SU-DHL-6 (cell line): ENCODE results near the gene CDC6.

Experiments used
- H2AFZ ChIP-seq: fragments of 200-600 bp; sonication (generic); 2 replicates; pipeline ENCODE4 v1.6.1; 2014; ENCODE audit warnings: low read depth, mild to moderate bottlenecking, moderate library complexity, mixed read lengths, antibody characterized with exemption, low read length; ENCODE audit not compliant: severe bottlenecking
- H3F3A ChIP-seq: fragments of 200-600 bp; shearing (Covaris generic); 2 replicates; pipeline ENCODE4 v1.6.0; 2016; ENCODE audit warnings: antibody characterized with exemption, mild to moderate bottlenecking; ENCODE audit not compliant: insufficient read depth
- H3K27ac ChIP-seq: fragments of 200-600 bp; sonication (generic); 2 replicates; pipeline ENCODE4 v1.5.1; 2016; ENCODE audit warnings: low read depth, mild to moderate bottlenecking, low read length, moderate library complexity, mixed read lengths
- H3K27me3 ChIP-seq: fragments of 200-600 bp; sonication (generic), shearing (Covaris generic); 2 replicates; pipeline ENCODE4 v1.6.0; 2014; ENCODE audit warnings: mild to moderate bottlenecking, low read length
- H3K36me3 ChIP-seq: fragments of 200-600 bp; sonication (generic); 2 replicates; pipeline ENCODE4 v1.6.1; 2014; ENCODE audit warnings: mild to moderate bottlenecking, low read length, mixed read lengths
- H3K4me2 ChIP-seq: fragments of 300-600, 200-600 bp; shearing (Covaris generic), sonication (generic); 2 replicates; pipeline ENCODE4 v1.6.0; 2014; ENCODE audit warnings: low read length, low read depth, mild to moderate bottlenecking; ENCODE audit not compliant: poor library complexity, severe bottlenecking
- H3K4me3 ChIP-seq: fragments of 200-600 bp; sonication (generic); 2 replicates; pipeline ENCODE4 v1.5.1; 2014; ENCODE audit warnings: antibody characterized with exemption, low read length, mild to moderate bottlenecking, mixed read lengths; ENCODE audit not compliant: insufficient read depth, poor library complexity, severe bottlenecking
- H3K79me2 ChIP-seq: fragments of 200-600 bp; sonication (generic); 2 replicates; pipeline ENCODE4 v1.6.1; 2014; ENCODE audit warnings: mild to moderate bottlenecking, low read length, moderate library complexity; ENCODE audit not compliant: insufficient read depth
- H3K9ac ChIP-seq: fragments of 200-600 bp; sonication (generic); 2 replicates; pipeline ENCODE4 v1.7.0; 2014; ENCODE audit warnings: mild to moderate bottlenecking, low read length
- H3K9me2 ChIP-seq: fragments of 200-600 bp; sonication (generic); replicated peaks from 2 replicates; pipeline ENCODE4 v1.6.1; 2014; ENCODE audit warnings: low read length; ENCODE audit not compliant: insufficient read depth
- H3K9me3 ChIP-seq: fragments of 200-600 bp; sonication (generic); 2 replicates; pipeline ENCODE4 v1.6.1; 2014; ENCODE audit warnings: low read length, mixed read lengths; ENCODE audit not compliant: insufficient read depth
- H4K20me1 ChIP-seq: fragments of 200-600 bp; sonication (generic); 2 replicates; pipeline ENCODE4 v1.6.1; 2014; ENCODE audit warnings: low read depth, mild to moderate bottlenecking, antibody characterized with exemption, low read length, moderate library complexity, mixed read lengths
- CTCF ChIP-seq: fragments of 200-600 bp; sonication (generic); IDR thresholded peaks from one replicate; pipeline ENCODE4 v1.5.1; 2017; ENCODE audit warnings: antibody characterized with exemption, mild to moderate bottlenecking, low read length, moderate library complexity; ENCODE audit not compliant: insufficient read depth, poor library complexity, severe bottlenecking
- EZH2phosphoT487 ChIP-seq: fragments of 200-600 bp; sonication (generic), shearing (Covaris generic); conservative IDR thresholded peaks from 2 replicates; pipeline ENCODE4 v1.6.1; 2018; ENCODE audit warnings: mild to moderate bottlenecking, antibody characterized with exemption, low read length, moderate library complexity, mixed read lengths

Gene CDC6

GRCh38 chr17:40337351-40337750 is 49.7 kb downstream of the CDC6 start:
- Histone ChIP-seq H3K9me2 (no peaks in the 10 kb centered on the region), H3K4me3 (no peak overlapping the region), H4K20me1 (peaks cover 4% of the 10 kb centered on the region; the same call in 1 of the 2 replicates), H2AFZ (no peak overlapping the region), H3K27ac (no peak overlapping the region), H3K9ac (no peak overlapping the region), H3F3A (peaks cover 9% of the 10 kb centered on the region), H3K9me3 (no peaks in the 10 kb centered on the region), H3K36me3 (no peaks in the 10 kb centered on the region; the same call in 1 of the 2 replicates), H3K79me2 (no peaks in the 10 kb centered on the region), H3K4me2 (no peak overlapping the region), H3K27me3 (no peaks in the 10 kb centered on the region)
- no peak for TF ChIP-seq CTCF
- TF ChIP-seq EZH2phosphoT487 = no peak

DNA sequence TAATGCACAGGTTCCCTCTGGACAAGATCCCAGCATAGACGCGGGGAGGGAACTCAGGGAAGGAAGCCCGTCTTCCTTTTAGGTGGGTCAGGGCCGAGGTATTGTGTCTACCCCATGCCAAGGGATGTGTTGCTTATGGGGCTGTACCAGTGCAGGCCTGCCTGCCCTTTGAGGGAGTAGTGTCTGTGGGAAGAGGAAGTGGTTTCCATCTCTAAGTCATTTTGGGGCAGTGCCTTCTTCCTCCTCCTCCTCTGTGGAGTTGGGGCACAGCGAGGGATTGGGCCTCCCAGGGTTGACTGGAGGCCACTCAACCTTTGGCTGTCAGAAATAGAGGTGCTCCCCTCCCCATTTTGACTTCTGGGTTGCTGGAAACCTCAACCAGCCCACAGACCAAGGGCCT is 50.4 kb downstream of the CDC6 start:
- Histone ChIP-seq H3K36me3 (no peaks in the 10 kb centered on the region; the same call in 1 of the 2 replicates), H3K79me2 (no peaks in the 10 kb centered on the region), H3K4me3 (no peak overlapping the region), H3K9me3 (no peaks in the 10 kb centered on the region), H3K27me3 (no peaks in the 10 kb centered on the region), H3F3A (peaks cover 9% of the 10 kb centered on the region), H3K27ac (no peak overlapping the region), H2AFZ (no peak overlapping the region), H3K4me2 (no peak overlapping the region), H4K20me1 (peaks cover 4% of the 10 kb centered on the region; the same call in 1 of the 2 replicates), H3K9me2 (no peaks in the 10 kb centered on the region), H3K9ac (no peak overlapping the region)
- TF ChIP-seq CTCF = no peak

- no peaks in the 10 kb centered on the region for H3K9me3 ChIP-seq
- no peak for TF ChIP-seq EZH2phosphoT487
- no peak for TF ChIP-seq CTCF
- no peaks in the 10 kb centered on the region for H3K79me2 ChIP-seq
Measured at GRCh38 chr17:40338941-40339649, 51.4 kb downstream of the CDC6 start.

More at GRCh38 chr17:40338941-40339649, 51.4 kb downstream of the CDC6 start:
- no peaks in the 10 kb centered on the region for H3K27me3 ChIP-seq
- peaks cover 9% of the 10 kb centered on the region for H3F3A ChIP-seq
- no peaks in the 10 kb centered on the region for H3K9me2 ChIP-seq
- no peaks in the 10 kb centered on the region; the same call in 1 of the 2 replicates for H3K36me3 ChIP-seq
- H2AFZ ChIP-seq = no peak overlapping the region
- no peak overlapping the region for H3K4me2 ChIP-seq
- H3K27ac ChIP-seq = no peak overlapping the region
- H3K4me3 ChIP-seq = no peak overlapping the region
- peaks cover 4% of the 10 kb centered on the region; the same call in 1 of the 2 replicates for H4K20me1 ChIP-seq
- no peak overlapping the region for H3K9ac ChIP-seq
